GM19468 (cell line): Measurements from ENCODE around the gene TMEM168.

Experiments used
- ATAC-seq: cut with Tn5 transposase; IDR thresholded peaks from one replicate; pipeline ENCODE4 v1.9.1; 2021; ENCODE audit warnings: mild to moderate bottlenecking, moderate library complexity, moderate number of reproducible peaks; ENCODE audit not compliant: unreplicated experiment; ENCODE audit errors: extremely low read depth

The TMEM168 gene

GRCh38 chr7:112784603-112785002 is 5.6 kb downstream of the TMEM168 start:
- no peak for ATAC-seq

DNA sequence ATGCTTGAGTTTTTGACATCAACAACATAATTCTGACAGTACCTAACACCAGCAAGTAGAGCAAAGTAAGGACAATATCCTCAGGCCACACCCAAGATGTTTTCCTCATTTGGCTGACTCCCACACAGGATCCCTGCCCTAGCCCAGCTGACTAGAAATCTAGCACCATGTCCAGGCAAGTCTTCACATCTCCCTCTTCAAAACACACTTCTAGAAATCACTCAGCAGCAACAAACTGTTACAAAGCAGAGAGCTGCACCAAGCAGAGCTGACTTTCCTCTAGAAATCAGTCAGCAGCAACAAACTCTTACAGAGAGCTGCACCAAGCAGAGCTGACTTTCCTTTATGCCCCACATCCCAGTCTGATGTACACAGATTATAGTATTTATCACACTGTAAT is 7.7 kb downstream of the TMEM168 start:
- ATAC-seq = peak; percentile 76

DNA sequence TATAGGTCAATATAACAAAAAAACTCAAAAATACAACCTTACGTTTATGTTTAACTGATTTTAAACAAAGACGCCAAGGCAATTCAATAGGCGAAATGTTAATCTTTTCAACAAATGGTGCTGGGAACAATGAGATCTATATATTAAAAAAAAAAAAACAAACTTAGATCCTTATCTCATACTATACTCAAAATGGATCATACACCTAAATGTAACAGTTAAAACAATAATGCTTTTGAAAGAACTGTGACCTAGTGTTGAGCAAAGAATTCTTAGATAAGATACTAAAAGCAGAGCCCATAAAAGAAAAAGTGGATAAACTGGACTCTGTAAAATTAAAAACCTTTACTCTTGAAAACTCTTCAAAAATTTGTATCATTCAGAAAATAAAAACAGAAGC is 8.6 kb downstream of the TMEM168 start:
- ATAC-seq = no peak

DNA sequence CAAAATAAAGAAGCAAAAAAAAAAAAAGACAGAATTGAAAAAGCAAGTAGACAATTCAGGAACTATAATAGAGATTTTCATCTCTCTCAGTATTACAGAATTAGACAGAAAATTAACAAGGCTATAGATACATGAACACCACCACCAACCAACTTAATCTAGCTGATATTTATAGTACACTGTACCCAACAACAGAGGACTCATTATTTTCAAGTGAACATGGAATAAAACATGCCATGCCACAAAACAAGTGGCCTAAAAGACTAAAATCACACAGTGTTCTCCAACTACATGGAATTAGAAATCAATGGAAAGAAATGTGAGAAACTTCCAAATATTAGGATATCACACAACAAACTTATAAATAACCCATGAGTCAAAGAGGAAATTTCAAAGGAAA is 9.1 kb downstream of the TMEM168 start:
- no peak for ATAC-seq

DNA sequence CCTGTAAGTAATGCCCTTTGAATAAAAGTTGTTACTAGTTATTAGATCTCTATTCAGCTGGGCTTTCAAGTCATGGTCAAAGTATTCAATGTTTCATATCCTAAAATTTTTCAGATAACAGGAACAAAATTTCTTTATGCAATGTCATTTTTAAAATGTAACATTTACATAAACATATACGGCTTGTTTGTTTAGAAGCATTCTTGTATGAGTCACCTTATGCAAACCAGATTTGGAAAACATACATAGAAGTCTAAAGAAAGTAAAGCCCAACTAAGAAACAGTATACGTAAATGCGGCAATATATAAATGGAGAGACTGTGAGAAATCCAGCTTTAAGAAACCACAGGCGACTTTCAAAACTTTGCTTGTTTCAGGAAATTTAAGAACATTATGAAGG is 10.5 kb downstream of the TMEM168 start:
- no peak for ATAC-seq

DNA sequence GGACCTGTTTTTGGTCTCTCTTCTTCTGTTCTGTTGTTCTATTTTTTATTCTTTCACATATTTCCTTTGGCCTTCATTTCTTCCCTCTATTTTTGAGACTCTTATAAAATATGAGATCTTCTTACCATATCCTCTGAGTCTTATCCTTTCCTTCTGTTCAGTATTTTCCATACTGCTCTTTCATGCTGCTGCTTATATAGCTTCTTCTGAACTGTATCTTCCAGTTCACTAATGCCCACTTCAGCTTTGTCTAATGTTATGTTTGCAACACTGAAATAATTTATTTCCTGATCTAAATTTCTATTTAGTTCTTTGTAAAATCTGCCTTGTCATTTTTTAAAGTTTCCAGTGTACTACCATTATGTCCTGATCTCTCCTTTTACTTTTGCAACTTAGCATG is 12.8 kb downstream of the TMEM168 start:
- ATAC-seq = no peak

- ATAC-seq = no peak
Measured at GRCh38 chr7:112771166-112771565, 19.0 kb downstream of the TMEM168 start.

DNA sequence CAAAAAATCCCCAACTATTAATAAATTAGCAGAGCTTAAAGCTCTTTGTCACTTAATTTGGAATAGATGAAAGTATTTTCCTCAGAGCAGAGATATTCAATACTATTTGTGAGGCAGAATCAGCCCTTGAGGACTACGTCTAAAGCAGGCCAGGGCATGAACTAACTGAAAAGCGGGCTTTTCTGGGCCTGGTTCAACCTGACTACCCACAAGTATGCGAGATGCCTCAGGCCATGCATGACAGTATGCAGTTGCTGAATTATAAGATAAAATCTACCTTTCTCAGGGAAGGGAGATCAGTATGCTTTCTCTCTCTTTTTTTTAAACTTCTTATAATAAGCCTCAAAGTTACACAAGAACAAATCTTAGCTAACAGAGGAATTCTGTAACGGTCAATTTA is 20.1 kb downstream of the TMEM168 start:
- ATAC-seq = no peak

GRCh38 chr7:112765105-112765504 is 25.1 kb downstream of the TMEM168 start:
- ATAC-seq = no peak

- ATAC-seq = no peak
Measured at GRCh38 chr7:112763996-112764395, 26.2 kb downstream of the TMEM168 start.

DNA sequence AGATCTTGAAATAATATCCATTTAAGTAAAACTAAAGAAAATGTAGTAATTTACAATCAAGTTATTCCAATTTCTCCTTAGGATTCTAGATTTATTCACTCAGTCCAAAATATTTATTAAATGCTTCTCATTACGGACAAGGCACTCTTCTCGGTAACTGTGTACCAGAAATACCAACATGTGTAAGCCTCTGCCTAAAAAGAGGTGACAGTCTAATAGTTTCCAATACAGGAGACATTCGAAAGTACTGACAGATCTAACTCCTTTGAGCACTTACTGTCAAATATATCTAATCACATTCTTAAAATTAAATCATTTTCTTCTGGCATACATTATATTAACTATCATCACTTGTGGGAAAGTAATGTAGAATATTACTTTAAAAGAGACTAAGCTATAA is 26.9 kb downstream of the TMEM168 start:
- ATAC-seq = no peak

- ATAC-seq = no peak
Measured at GRCh38 chr7:112759905-112760304, 30.3 kb downstream of the TMEM168 start.

- no peak for ATAC-seq
Measured at GRCh38 chr7:112757337-112757736, 32.9 kb downstream of the TMEM168 start.

DNA sequence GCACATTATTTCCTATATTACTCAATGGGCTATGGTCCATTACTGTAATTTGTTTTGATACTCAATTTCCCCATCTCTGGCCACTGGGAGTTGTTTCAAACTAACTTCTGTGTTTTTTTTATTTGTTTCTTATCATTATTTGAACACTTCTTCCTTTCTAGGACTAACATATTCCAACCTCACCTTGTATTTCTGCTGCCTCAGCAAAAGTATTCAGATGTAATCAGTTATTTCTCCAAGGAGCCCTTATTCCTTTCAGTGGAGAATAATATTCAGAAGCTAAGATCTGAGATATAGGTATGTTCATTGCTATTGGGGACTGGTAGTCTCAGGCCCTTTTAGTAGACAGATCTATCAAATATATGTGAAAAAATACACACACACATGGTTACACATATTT is 36.9 kb downstream of the TMEM168 start:
- no peak for ATAC-seq

DNA sequence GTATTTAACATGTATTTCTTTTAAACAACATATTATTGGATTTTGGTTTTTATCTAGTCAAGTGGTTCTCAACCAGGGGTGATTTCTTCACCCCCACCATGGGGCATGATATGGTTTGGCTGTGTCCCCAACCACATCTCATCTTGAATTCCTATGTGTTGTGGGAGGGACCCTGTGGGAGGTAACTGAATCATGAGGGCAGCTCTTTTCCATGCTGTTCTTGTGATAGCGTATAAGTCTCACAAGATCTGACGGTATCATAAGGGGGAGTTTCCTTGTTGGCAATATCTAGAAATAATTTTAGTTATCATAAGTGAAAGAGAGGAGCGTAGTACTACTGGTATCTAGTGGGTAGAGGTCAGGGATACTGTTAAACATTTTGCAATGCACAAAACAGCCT is 37.6 kb downstream of the TMEM168 start:
- ATAC-seq = no peak

DNA sequence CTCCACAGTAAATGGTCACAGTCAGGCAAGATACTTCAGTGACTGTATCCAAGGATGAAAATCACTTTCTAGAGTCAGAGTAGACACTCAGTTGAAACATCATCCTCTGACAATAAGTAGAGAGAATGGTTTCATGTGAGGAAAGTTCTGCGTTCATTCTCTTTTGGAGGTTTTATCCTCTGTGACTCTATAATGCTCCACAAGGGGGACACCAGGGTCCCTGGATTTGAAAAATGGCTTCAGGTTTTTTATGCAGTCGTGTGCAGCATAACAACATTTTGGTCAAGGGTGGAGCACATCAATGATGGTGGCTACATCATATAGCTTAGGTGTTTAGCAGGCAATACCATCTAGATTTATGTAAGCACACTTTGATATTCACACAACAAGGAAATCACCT is 40.4 kb downstream of the TMEM168 start:
- ATAC-seq = no peak

- ATAC-seq = no peak
Measured at GRCh38 chr7:112748381-112748780, 41.8 kb downstream of the TMEM168 start.

- ATAC-seq = no peak
Measured at GRCh38 chr7:112745635-112746034, 44.6 kb downstream of the TMEM168 start.

- no peak for ATAC-seq
Measured at GRCh38 chr7:112744818-112745217, 45.4 kb downstream of the TMEM168 start.

- ATAC-seq = no peak
Measured at GRCh38 chr7:112743811-112744210, 46.4 kb downstream of the TMEM168 start.

- ATAC-seq = no peak
Measured at GRCh38 chr7:112740667-112741066, 49.5 kb downstream of the TMEM168 start.

- no peak for ATAC-seq
Measured at GRCh38 chr7:112739436-112740180, 50.6 kb downstream of the TMEM168 start.
